ENCODE measurements around the gene CDC42BPB. TPM values are rescaled to one million over a fixed set of nuclear protein-coding genes. Genes with fewer than 3 reads are reported as not detected.

CDC42BPB gene
- total and polyA plus RNA-seq, 2 of the 13 experiments (the other 11 are each of a cell fraction or from before 2014, with no cell fraction given), result 19.7 to 32.3 TPM

GRCh38 chr14:102917056-102917385 is 140.3 kb downstream of the CDC42BPB start (continued):
- TF ChIP-seq ZUFSP (CRISPR knock-in tag; IDR thresholded peaks at IDR 0.05; ENCODE audit: borderline replicate concordance), result no peak
- TF ChIP-seq MTF2 (CRISPR knock-in tag; IDR thresholded peaks at IDR 0.05; ENCODE audit: borderline replicate concordance), result no peak
- no peak for TF ChIP-seq ZNF354B (CRISPR knock-in tag; IDR thresholded peaks at IDR 0.05)
- TF ChIP-seq THRA (CRISPR knock-in tag; IDR thresholded peaks at IDR 0.05; ENCODE audit: borderline replicate concordance), result no peak
- no peak for TF ChIP-seq MLLT10 (CRISPR knock-in tag; IDR thresholded peaks at IDR 0.05)
- no peak for TF ChIP-seq TEAD2 (CRISPR knock-in tag; IDR thresholded peaks at IDR 0.05)
- TF ChIP-seq ZNF629 (CRISPR knock-in tag; conservative IDR thresholded peaks at IDR 0.05), result no peak
- no peak for TF ChIP-seq SYNCRIP (IDR thresholded peaks at IDR 0.05; ENCODE audit: insufficient read depth, low read depth, low read length)
- TF ChIP-seq JUN (CRISPR knock-in tag; IDR thresholded peaks at IDR 0.05), result no peak
- no peak for TF ChIP-seq HIC2 (CRISPR knock-in tag; IDR thresholded peaks at IDR 0.05; ENCODE audit: low read depth)
